ENCODE measurements around the gene OR8G5. TPM values are rescaled to one million over a fixed set of nuclear protein-coding genes. Genes with fewer than 3 reads are reported as not detected.

Gene OR8G5
- total RNA-seq, 2 experiments from 2014 or later = not detected

DNA sequence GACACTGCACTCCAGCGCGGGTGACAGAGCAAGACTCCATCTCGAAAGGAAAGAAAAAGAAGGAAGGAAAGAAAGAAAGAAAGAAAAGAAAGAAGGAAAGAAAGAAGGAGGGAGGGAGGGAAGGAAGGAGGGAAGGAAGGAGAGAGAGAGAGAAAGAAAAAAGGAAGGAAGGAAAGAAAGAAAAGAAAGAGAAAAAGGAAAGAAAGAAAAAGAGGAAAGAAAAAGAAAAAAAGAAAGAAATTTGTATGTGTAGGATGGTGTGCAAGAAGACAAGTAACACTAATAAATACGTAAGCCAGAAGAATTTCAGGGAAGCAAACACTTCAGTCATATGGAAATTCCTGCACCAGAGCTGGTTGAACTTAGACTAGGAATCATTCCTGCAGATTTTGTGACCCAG, 57.0 kb downstream of the OR8G5 start:
- Histone ChIP-seq H3K9me3 (ENCODE audit: control insufficient read depth in 1 of 2, insufficient read depth in 1 of 2, low read length in 2 of 2) (no peaks in the 10 kb centered on the region), H3K4me3 (ENCODE audit: low read length) (no peak overlapping the region), H3K27me3 (ENCODE audit: control insufficient read depth in 1 of 2, insufficient read depth in 2 of 2, low read length in 2 of 2) (no peaks in the 10 kb centered on the region), H3K4me1 (ENCODE audit: insufficient read depth, low read length) (no peaks in the 10 kb centered on the region), H3K36me3 (ENCODE audit: insufficient read depth, low read length) (no peaks in the 10 kb centered on the region), H3K27ac (ENCODE audit: low read depth in 1 of 2, low read length in 2 of 2) (no peak overlapping the region)
- Mint-ChIP-seq H3K36me3 (ENCODE audit: low read depth) (no peaks in the 10 kb centered on the region), H3K27me3 (peaks cover 3% of the 10 kb centered on the region), H3K4me1 (ENCODE audit: low read depth) (no peaks in the 10 kb centered on the region), H3K4me3 (no peak overlapping the region), H3K9me3 (no peaks in the 10 kb centered on the region), H3K27ac (no peak overlapping the region)
- TF ChIP-seq, protein P1, sequence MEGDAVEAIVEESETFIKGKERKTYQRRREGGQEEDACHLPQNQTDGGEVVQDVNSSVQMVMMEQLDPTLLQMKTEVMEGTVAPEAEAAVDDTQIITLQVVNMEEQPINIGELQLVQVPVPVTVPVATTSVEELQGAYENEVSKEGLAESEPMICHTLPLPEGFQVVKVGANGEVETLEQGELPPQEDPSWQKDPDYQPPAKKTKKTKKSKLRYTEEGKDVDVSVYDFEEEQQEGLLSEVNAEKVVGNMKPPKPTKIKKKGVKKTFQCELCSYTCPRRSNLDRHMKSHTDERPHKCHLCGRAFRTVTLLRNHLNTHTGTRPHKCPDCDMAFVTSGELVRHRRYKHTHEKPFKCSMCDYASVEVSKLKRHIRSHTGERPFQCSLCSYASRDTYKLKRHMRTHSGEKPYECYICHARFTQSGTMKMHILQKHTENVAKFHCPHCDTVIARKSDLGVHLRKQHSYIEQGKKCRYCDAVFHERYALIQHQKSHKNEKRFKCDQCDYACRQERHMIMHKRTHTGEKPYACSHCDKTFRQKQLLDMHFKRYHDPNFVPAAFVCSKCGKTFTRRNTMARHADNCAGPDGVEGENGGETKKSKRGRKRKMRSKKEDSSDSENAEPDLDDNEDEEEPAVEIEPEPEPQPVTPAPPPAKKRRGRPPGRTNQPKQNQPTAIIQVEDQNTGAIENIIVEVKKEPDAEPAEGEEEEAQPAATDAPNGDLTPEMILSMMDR (IDR thresholded peaks at IDR 0.05) = no peak
- ChIA-PET CTCF (no interaction called here), POLR2A (no interaction called here)
- intact Hi-C loops (cut with DNase I, micrococcal nuclease) = no loop called here
- ATAC-seq (ENCODE audit: poor library complexity) (no peak), DNase-seq (no peak)

DNA sequence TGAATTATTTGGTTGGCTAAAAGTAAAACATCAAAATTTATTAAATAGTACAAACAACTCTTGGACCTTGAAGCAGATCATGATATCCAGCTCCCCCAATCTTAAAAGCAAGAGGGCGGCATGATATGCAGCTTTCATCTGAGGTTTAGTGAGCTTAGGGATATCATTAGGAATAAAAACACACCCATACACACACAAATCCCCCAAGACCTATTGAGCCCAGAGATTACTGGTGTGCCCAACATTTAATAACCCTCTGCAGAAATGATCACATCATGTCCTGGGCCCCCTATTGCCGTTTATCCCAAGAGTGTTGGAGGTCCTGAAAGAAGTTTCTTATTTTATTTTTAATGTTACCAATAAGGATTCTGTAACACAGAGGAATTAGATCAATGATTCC, 57.7 kb downstream of the OR8G5 start, which contains the start of gene OR8D1:
OR8D1 (minus strand) TSS at position 101 of the 400 bp plus-strand sequence. CDS start 3,183 bp downstream, outside the sequence.
- H3K9me3 ChIP-seq (ENCODE audit: control insufficient read depth in 1 of 2, insufficient read depth in 1 of 2, low read length in 2 of 2) = no peaks in the 10 kb centered on the region
- Mint-ChIP-seq H3K36me3 (ENCODE audit: low read depth) (no peaks in the 10 kb centered on the region), H3K4me3 (no peak within 1 kb of the TSS), H3K4me1 (ENCODE audit: low read depth) (no peaks in the 10 kb centered on the region), H3K27me3 (peaks cover 3% of the 10 kb centered on the region), H3K27ac (no peak within 1 kb of the TSS), H3K9me3 (no peaks in the 10 kb centered on the region)
- H3K27ac ChIP-seq (ENCODE audit: low read depth in 1 of 2, low read length in 2 of 2) = no peak within 1 kb of the TSS
- TF ChIP-seq, protein P1 (IDR thresholded peaks at IDR 0.05) = no peak
- no peaks in the 10 kb centered on the region for H3K27me3 ChIP-seq (ENCODE audit: control insufficient read depth in 1 of 2, insufficient read depth in 2 of 2, low read length in 2 of 2)
- no peaks in the 10 kb centered on the region for H3K36me3 ChIP-seq (ENCODE audit: insufficient read depth, low read length)
- ChIA-PET CTCF (no interaction called here), POLR2A (no interaction called here)
- DNase-seq (no peak), ATAC-seq (ENCODE audit: poor library complexity) (no peak)
- no peaks in the 10 kb centered on the region for H3K4me1 ChIP-seq (ENCODE audit: insufficient read depth, low read length)
- intact Hi-C loops (cut with DNase I, micrococcal nuclease) = no loop called here
- no peak within 1 kb of the TSS for H3K4me3 ChIP-seq (ENCODE audit: low read length)

DNA sequence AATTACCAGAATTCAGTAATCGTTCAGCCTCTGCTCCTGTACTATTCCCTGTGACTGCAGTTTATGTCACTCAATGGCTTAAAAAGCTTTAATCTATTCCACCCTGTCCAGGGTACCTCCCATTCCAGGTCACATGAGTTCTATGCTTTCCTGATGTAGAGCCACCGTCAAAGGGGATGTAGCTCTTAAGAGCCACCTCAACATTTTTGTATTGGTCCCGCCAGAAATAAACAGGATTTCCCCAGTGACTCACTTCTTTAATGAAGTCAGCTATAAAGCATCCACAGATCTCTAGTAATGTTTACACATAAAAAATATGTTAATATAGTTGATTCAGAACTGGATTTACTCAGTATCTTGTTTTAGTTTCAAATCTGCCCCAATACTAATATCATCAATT, 58.9 kb downstream of the OR8G5 start:
- DNase-seq (no peak), ATAC-seq (ENCODE audit: poor library complexity) (no peak)
- H3K9me3 Mint-ChIP-seq = no peaks in the 10 kb centered on the region
- CTCF ChIA-PET = no interaction called here
- no peak overlapping the region for H3K4me3 ChIP-seq (ENCODE audit: low read length)
- no peaks in the 10 kb centered on the region for H3K4me1 ChIP-seq (ENCODE audit: insufficient read depth, low read length)
- peaks cover 12% of the 10 kb centered on the region for H3K27me3 Mint-ChIP-seq
- intact Hi-C loops (cut with DNase I, micrococcal nuclease) = no loop called here
- H3K27ac Mint-ChIP-seq = no peak overlapping the region
- no peaks in the 10 kb centered on the region for H3K36me3 Mint-ChIP-seq (ENCODE audit: low read depth)
- no peaks in the 10 kb centered on the region for H3K36me3 ChIP-seq (ENCODE audit: insufficient read depth, low read length)
- TF ChIP-seq, protein P1 (IDR thresholded peaks at IDR 0.05) = no peak
- H3K27me3 ChIP-seq (ENCODE audit: control insufficient read depth in 1 of 2, insufficient read depth in 2 of 2, low read length in 2 of 2) = no peaks in the 10 kb centered on the region
- no peaks in the 10 kb centered on the region for H3K9me3 ChIP-seq (ENCODE audit: control insufficient read depth in 1 of 2, insufficient read depth in 1 of 2, low read length in 2 of 2)
- no peak overlapping the region for H3K27ac ChIP-seq (ENCODE audit: low read depth in 1 of 2, low read length in 2 of 2)
- H3K4me3 Mint-ChIP-seq = no peak overlapping the region
- POLR2A ChIA-PET = no interaction called here
- no peaks in the 10 kb centered on the region for H3K4me1 Mint-ChIP-seq (ENCODE audit: low read depth)

Other genes with a start within 250 kb of the OR8G5 start
- gene OR10G4, start 243.4 kb upstream of the OR8G5 start, total RNA-seq = not detected
- gene OR10G9, start 233.4 kb upstream of the OR8G5 start, total RNA-seq = not detected
- not detected for gene OR10G8, start 229.6 kb upstream of the OR8G5 start, total RNA-seq
- gene OR10G7, start 215.1 kb upstream of the OR8G5 start, total RNA-seq = not detected
- 1 to 10 TPM; 5.1 to 5.6 TPM for gene VWA5A, start 140.9 kb upstream of the OR8G5 start, total RNA-seq
- not detected for gene OR10D3, start 73.0 kb upstream of the OR8G5 start, total RNA-seq
- gene OR8G1, start 15.3 kb upstream of the OR8G5 start, total RNA-seq = not detected
- gene OR8D1, start 57.6 kb downstream of the OR8G5 start, total RNA-seq = not detected
- gene OR8D2, start 63.8 kb downstream of the OR8G5 start, total RNA-seq = not detected
- gene OR8B2, start 128.1 kb downstream of the OR8G5 start, total RNA-seq = not detected
- not detected for gene OR8B3, start 142.6 kb downstream of the OR8G5 start, total RNA-seq
- not detected for gene OR8B4, start 168.5 kb downstream of the OR8G5 start, total RNA-seq
- gene OR8B8, start 189.3 kb downstream of the OR8G5 start, total RNA-seq = not detected